Measurements from ENCODE around the gene LRRC34. TPM values are rescaled to one million over a fixed set of nuclear protein-coding genes. Genes with fewer than 3 reads are reported as not detected.

Gene LRRC34
- total RNA-seq, 1 experiment from 2014 or later, result not detected

DNA sequence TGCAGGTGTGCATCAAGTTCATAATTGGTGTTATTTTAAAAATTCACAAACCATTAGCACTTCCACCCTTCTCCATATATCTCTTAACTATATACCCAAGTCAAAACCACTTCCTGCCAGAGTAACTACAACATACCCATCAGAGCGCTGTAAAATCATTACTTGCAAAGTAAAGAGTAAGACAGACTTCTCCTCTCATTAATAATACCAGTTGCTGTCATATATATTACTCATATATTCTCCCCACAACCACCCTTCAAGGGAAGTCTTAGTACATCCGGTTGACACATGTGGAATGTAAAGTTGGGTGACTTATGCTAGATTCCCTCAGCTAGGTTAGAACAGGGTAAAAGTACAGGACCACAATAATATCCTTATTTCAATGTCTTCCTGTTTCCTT, 53.4 kb downstream of the LRRC34 start:
- POLR2A ChIA-PET, result interaction anchor here (0.6 to 6.1 kb wide), 3 partner anchors 9 to 14 kb away, joined by 5 to 50 read pairs (median 6); partner anchors contain the start of gene MYNN
- Mint-ChIP-seq H3K4me3 (ENCODE audit: unreplicated experiment) (no peak overlapping the region), H3K9me3 (ENCODE audit: unreplicated experiment) (peaks cover 9% of the 10 kb centered on the region), H3K27me3 (ENCODE audit: insufficient read depth, unreplicated experiment) (no peaks in the 10 kb centered on the region), H3K4me1 (ENCODE audit: insufficient read depth, unreplicated experiment) (peaks cover 27% of the 10 kb centered on the region), H3K36me3 (ENCODE audit: insufficient read depth, unreplicated experiment) (no peaks in the 10 kb centered on the region), H3K27ac (ENCODE audit: low read depth, unreplicated experiment) (peak overlapping the region; percentile 67)
- DNase-seq (ENCODE audit: unreplicated experiment), result peak; percentile 43
- TF ChIP-seq, protein P1, sequence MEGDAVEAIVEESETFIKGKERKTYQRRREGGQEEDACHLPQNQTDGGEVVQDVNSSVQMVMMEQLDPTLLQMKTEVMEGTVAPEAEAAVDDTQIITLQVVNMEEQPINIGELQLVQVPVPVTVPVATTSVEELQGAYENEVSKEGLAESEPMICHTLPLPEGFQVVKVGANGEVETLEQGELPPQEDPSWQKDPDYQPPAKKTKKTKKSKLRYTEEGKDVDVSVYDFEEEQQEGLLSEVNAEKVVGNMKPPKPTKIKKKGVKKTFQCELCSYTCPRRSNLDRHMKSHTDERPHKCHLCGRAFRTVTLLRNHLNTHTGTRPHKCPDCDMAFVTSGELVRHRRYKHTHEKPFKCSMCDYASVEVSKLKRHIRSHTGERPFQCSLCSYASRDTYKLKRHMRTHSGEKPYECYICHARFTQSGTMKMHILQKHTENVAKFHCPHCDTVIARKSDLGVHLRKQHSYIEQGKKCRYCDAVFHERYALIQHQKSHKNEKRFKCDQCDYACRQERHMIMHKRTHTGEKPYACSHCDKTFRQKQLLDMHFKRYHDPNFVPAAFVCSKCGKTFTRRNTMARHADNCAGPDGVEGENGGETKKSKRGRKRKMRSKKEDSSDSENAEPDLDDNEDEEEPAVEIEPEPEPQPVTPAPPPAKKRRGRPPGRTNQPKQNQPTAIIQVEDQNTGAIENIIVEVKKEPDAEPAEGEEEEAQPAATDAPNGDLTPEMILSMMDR (IDR thresholded peaks at IDR 0.05; ENCODE audit: unreplicated experiment), result no peak
- no TSS peak for BruUV-seq (replicated peaks)
- CTCF ChIA-PET, result interaction anchor here (0.6 to 1.5 kb wide), 3 partner anchors 15 to 1658 kb away, joined by 3 to 4 read pairs (median 3); no protein-coding TSS in a partner anchor
- intact Hi-C loops (cut with micrococcal nuclease), result no loop called here

DNA sequence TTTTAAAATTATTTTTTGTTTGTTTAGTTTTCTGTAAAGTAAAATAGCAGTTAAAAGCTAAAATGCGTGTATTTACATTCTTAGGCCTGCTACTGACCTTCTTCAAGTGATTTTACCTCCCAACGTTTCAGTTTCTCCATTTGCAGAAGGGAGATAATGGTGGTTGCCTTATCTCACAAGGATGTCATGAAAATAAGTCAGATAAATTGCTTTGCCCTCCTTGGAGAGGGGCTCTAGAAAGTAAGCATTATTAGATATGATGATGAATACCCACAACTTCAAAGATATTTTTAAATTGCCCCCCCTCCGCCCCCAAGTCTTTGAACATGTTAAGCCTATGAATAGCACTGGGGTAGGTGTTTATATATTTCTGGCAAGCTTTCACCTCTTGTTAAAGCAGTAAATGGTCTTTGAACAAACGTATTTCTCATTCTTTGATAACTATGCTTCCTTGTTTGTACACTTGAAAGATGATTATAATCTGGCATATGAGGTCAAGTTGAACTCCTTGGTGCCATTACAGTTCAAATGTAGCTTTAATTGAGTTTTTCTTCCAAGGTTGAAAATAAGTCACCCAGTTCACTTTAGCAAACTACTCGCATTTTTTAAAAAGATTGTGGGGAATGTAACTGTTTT, 54.2 kb downstream of the LRRC34 start:
- Mint-ChIP-seq H3K4me3 (ENCODE audit: unreplicated experiment) (no peak overlapping the region), H3K4me1 (ENCODE audit: insufficient read depth, unreplicated experiment) (peaks cover 27% of the 10 kb centered on the region), H3K36me3 (ENCODE audit: insufficient read depth, unreplicated experiment) (no peaks in the 10 kb centered on the region), H3K9me3 (ENCODE audit: unreplicated experiment) (peaks cover 9% of the 10 kb centered on the region), H3K27me3 (ENCODE audit: insufficient read depth, unreplicated experiment) (no peaks in the 10 kb centered on the region), H3K27ac (ENCODE audit: low read depth, unreplicated experiment) (no peak overlapping the region)
- TF ChIP-seq, protein P1 (IDR thresholded peaks at IDR 0.05; ENCODE audit: unreplicated experiment), result no peak
- intact Hi-C loops (cut with micrococcal nuclease), result no loop called here
- DNase-seq (ENCODE audit: unreplicated experiment), result no peak
- POLR2A ChIA-PET, result interaction anchor here (0.6 to 1.4 kb wide), 2 partner anchors 14 to 578 kb away, joined by 3 to 5 read pairs; partner anchors contain the start of gene MYNN
- no TSS peak for BruUV-seq (replicated peaks)
- CTCF ChIA-PET, result interaction anchor here (0.6 to 1.5 kb wide), 3 partner anchors 16 to 614 kb away, joined by 3 read pairs; no protein-coding TSS in a partner anchor

DNA sequence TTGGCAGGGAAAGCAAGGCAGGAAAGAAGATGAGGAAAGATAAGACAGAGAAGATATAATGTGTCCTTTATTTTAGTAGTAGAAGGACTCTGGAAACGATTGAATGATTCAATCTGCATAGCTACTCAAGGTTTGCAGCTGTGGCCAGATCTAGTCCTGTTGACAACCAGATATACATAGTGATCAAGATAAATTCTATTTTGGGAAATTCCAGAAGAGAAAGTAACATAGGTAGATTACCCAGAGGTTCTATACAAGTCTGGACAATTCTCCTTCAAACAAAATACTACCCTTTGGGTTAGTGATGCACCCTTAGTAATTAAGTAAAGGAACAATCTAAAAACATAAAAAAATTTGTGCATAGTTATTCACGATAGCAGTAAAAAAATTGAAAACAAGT, 57.2 kb downstream of the LRRC34 start:
- peaks cover 21% of the 10 kb centered on the region for H3K4me1 Mint-ChIP-seq (ENCODE audit: insufficient read depth, unreplicated experiment)
- CTCF ChIA-PET, result no interaction called here
- DNase-seq (ENCODE audit: unreplicated experiment), result no peak
- H3K27me3 Mint-ChIP-seq (ENCODE audit: insufficient read depth, unreplicated experiment), result no peaks in the 10 kb centered on the region
- H3K36me3 Mint-ChIP-seq (ENCODE audit: insufficient read depth, unreplicated experiment), result no peaks in the 10 kb centered on the region
- POLR2A ChIA-PET, result interaction anchor here (1.5 to 2.6 kb wide), 5 partner anchors 9 to 608 kb away, joined by 4 to 21 read pairs (median 5); partner anchors contain the start of genes ACTRT3, MYNN and TERC
- TF ChIP-seq, protein P1 (IDR thresholded peaks at IDR 0.05; ENCODE audit: unreplicated experiment), result no peak
- intact Hi-C loops (cut with micrococcal nuclease), result no loop called here
- BruUV-seq (replicated peaks), result no TSS peak
- no peak overlapping the region for H3K4me3 Mint-ChIP-seq (ENCODE audit: unreplicated experiment)
- peak overlapping the region; percentile 82 for H3K27ac Mint-ChIP-seq (ENCODE audit: low read depth, unreplicated experiment)
- H3K9me3 Mint-ChIP-seq (ENCODE audit: unreplicated experiment), result peaks cover 9% of the 10 kb centered on the region

DNA sequence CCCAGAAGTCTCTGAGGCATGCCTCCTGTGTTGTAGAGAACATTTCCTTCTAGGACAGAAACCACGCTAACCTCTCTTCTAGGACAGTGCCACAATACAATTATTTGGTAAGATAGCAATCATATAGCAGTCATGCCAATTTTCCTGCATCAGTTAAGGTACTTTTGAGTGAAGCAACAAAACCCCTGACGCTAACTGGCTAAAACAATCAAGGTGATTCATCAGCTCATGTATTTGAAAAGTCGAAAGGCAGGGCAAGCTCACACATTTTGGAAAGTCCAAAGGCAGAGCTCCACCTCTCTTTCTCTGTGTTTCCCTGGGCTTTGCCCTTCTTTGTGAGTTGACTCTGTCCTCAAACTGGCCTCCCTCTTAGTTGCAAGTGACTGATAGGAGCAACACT, 58.0 kb downstream of the LRRC34 start:
- H3K9me3 Mint-ChIP-seq (ENCODE audit: unreplicated experiment), result peaks cover 9% of the 10 kb centered on the region
- intact Hi-C loops (cut with micrococcal nuclease), result no loop called here
- H3K4me3 Mint-ChIP-seq (ENCODE audit: unreplicated experiment), result no peak overlapping the region
- no peaks in the 10 kb centered on the region for H3K27me3 Mint-ChIP-seq (ENCODE audit: insufficient read depth, unreplicated experiment)
- DNase-seq (ENCODE audit: unreplicated experiment), result peak; percentile 63
- TF ChIP-seq, protein P1 (IDR thresholded peaks at IDR 0.05; ENCODE audit: unreplicated experiment), result no peak
- no TSS peak for BruUV-seq (replicated peaks)
- no peaks in the 10 kb centered on the region for H3K36me3 Mint-ChIP-seq (ENCODE audit: insufficient read depth, unreplicated experiment)
- CTCF ChIA-PET, result interaction anchor here (0.6 to 1.3 kb wide), 3 partner anchors 11 to 84 kb away, joined by 3 to 7 read pairs (median 3); no protein-coding TSS in a partner anchor
- peak overlapping the region; percentile 82 for H3K27ac Mint-ChIP-seq (ENCODE audit: low read depth, unreplicated experiment)
- H3K4me1 Mint-ChIP-seq (ENCODE audit: insufficient read depth, unreplicated experiment), result peaks cover 21% of the 10 kb centered on the region
- POLR2A ChIA-PET, result interaction anchor here (0.9 to 2.6 kb wide), 9 partner anchors 10 to 608 kb away, joined by 3 to 21 read pairs (median 5); partner anchors contain the start of genes ACTRT3, MYNN and TERC
